ENCODE data around the gene SRL.

DNA sequence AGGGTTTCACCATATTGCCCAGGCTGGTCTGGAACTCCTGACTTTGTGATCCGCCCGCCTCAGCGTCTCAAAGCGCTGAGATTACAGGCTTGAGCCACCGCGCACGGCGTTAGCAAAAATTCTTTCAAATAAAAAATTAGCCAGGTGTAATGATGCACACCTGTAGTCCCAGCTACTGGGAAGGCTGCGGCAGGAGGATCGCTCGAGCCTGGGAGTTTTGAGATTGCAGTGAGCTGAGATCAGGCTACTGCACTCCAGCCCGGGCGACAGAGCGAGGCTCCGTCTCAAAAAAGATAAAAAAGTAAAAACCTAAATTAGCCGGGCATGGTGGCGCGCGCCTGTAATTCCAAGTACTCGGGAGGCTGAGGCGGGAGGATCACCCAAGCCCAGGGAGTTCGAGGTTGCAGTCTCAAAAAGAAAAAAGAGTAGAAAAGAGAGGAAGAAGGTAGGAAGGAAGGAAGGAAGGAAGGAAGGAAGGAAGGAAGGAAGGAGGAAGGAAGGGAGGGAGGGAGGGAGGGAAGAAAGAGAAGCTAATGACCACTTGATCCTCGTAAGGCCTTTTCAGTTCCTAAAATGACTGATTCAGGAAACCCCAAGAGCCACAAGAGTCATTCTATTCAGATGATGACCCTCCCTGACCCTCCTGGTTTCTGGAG lies 59.2 kb downstream of the SRL start:
- TF ChIP-seq POLR2A (IDR thresholded peaks at IDR 0.05): no peak
- TF ChIP-seq, protein P1, sequence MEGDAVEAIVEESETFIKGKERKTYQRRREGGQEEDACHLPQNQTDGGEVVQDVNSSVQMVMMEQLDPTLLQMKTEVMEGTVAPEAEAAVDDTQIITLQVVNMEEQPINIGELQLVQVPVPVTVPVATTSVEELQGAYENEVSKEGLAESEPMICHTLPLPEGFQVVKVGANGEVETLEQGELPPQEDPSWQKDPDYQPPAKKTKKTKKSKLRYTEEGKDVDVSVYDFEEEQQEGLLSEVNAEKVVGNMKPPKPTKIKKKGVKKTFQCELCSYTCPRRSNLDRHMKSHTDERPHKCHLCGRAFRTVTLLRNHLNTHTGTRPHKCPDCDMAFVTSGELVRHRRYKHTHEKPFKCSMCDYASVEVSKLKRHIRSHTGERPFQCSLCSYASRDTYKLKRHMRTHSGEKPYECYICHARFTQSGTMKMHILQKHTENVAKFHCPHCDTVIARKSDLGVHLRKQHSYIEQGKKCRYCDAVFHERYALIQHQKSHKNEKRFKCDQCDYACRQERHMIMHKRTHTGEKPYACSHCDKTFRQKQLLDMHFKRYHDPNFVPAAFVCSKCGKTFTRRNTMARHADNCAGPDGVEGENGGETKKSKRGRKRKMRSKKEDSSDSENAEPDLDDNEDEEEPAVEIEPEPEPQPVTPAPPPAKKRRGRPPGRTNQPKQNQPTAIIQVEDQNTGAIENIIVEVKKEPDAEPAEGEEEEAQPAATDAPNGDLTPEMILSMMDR (IDR thresholded peaks at IDR 0.05): no peak
